Measurements from ENCODE around the gene COL4A1. TPM values are rescaled to one million over a fixed set of nuclear protein-coding genes. Genes with fewer than 3 reads are reported as not detected.

The COL4A1 gene
- total RNA-seq, 2 donors from 2014 or later: 505 to 852 TPM

- H3K27ac ChIP-seq: peak overlapping the region; percentile 74 to 97
- no peak for TF ChIP-seq CTCF (IDR thresholded peaks at IDR 0.05)
- H3K36me3 ChIP-seq: no peaks in the 10 kb centered on the region
- H3K27me3 ChIP-seq (replicated peaks; ENCODE audit: insufficient read depth): no peaks in the 10 kb centered on the region
- H3K4me3 ChIP-seq: peak overlapping the region; percentile 95
- no peak for DNase-seq (ENCODE audit: low spot score)
- no peaks in the 10 kb centered on the region for H3K9me3 ChIP-seq
- H3K4me1 ChIP-seq (ENCODE audit: control insufficient read depth in 1 of 2, low read depth in 2 of 2): peaks cover 41 to 53% of the 10 kb centered on the region in 2 donors
- peak; percentile 24 for ATAC-seq (ENCODE audit: insufficient number of reproducible peaks, low FRiP score, low read depth)
Measured at GRCh38 chr13:110304256-110304655, 2.7 kb downstream of the COL4A1 start.

GRCh38 chr13:110303644-110304043 is 3.3 kb downstream of the COL4A1 start:
- H3K4me1 ChIP-seq (ENCODE audit: control insufficient read depth in 1 of 2, low read depth in 2 of 2): peaks cover 46 to 59% of the 10 kb centered on the region in 2 donors
- no peaks in the 10 kb centered on the region for H3K9me3 ChIP-seq
- H3K27me3 ChIP-seq (replicated peaks; ENCODE audit: insufficient read depth): no peaks in the 10 kb centered on the region
- ATAC-seq (ENCODE audit: insufficient number of reproducible peaks, low FRiP score, low read depth) (no peak), DNase-seq (ENCODE audit: low spot score) (no peak)
- no peak for TF ChIP-seq CTCF (IDR thresholded peaks at IDR 0.05)
- peak overlapping the region; percentile 74 to 97 for H3K27ac ChIP-seq
- H3K36me3 ChIP-seq: no peaks in the 10 kb centered on the region
- H3K4me3 ChIP-seq: peak overlapping the region; percentile 95

GRCh38 chr13:110302997-110303396 is 4.0 kb downstream of the COL4A1 start:
- Histone ChIP-seq H3K27ac (peak overlapping the region; percentile 74 to 97), H3K27me3 (replicated peaks; ENCODE audit: insufficient read depth) (no peaks in the 10 kb centered on the region), H3K36me3 (no peaks in the 10 kb centered on the region), H3K4me3 (peak overlapping the region; percentile 95), H3K9me3 (no peaks in the 10 kb centered on the region), H3K4me1 (ENCODE audit: control insufficient read depth in 1 of 2, low read depth in 2 of 2) (peaks cover 51 to 65% of the 10 kb centered on the region in 2 donors)
- no peak for DNase-seq (ENCODE audit: low spot score)
- ATAC-seq (ENCODE audit: insufficient number of reproducible peaks, low FRiP score, low read depth): no peak
- TF ChIP-seq CTCF (IDR thresholded peaks at IDR 0.05): no peak

- no peaks in the 10 kb centered on the region for H3K27me3 ChIP-seq (replicated peaks; ENCODE audit: insufficient read depth)
- peaks cover 59 to 74% of the 10 kb centered on the region in 2 donors for H3K4me1 ChIP-seq (ENCODE audit: control insufficient read depth in 1 of 2, low read depth in 2 of 2)
- H3K4me3 ChIP-seq: peak overlapping the region; percentile 46
- DNase-seq (ENCODE audit: low spot score) (no peak), ATAC-seq (ENCODE audit: insufficient number of reproducible peaks, low FRiP score, low read depth) (no peak)
- H3K27ac ChIP-seq: peak overlapping the region; percentile 28 to 97
- no peaks in the 10 kb centered on the region for H3K9me3 ChIP-seq
- no peak for TF ChIP-seq CTCF (IDR thresholded peaks at IDR 0.05)
- no peaks in the 10 kb centered on the region for H3K36me3 ChIP-seq
Measured at GRCh38 chr13:110301606-110302553, 5.1 kb downstream of the COL4A1 start.

- peaks cover 59 to 82% of the 10 kb centered on the region in 2 donors for H3K4me1 ChIP-seq (ENCODE audit: control insufficient read depth in 1 of 2, low read depth in 2 of 2)
- DNase-seq (ENCODE audit: low spot score) (no peak), ATAC-seq (ENCODE audit: insufficient number of reproducible peaks, low FRiP score, low read depth) (no peak)
- no peaks in the 10 kb centered on the region for H3K27me3 ChIP-seq (replicated peaks; ENCODE audit: insufficient read depth)
- H3K27ac ChIP-seq: peak overlapping the region; percentile 28 to 97
- peak overlapping the region; percentile 46 for H3K4me3 ChIP-seq
- no peaks in the 10 kb centered on the region for H3K9me3 ChIP-seq
- no peak for TF ChIP-seq CTCF (IDR thresholded peaks at IDR 0.05)
- no peaks in the 10 kb centered on the region for H3K36me3 ChIP-seq
Measured at GRCh38 chr13:110301083-110301482, 5.9 kb downstream of the COL4A1 start.
